H1 (cell line): ENCODE measurements around the gene RFK. TPM values are rescaled to one million over a fixed set of nuclear protein-coding genes. Genes with fewer than 3 reads are reported as not detected.

Experiments
- CTCF ChIA-PET: fragments of 300-600 bp; sonication (Branson Sonifier 250); formaldehyde crosslinking; loops from one replicate; lab custom pipeline; 2021; ENCODE audit not compliant: partially characterized antibody; lab: Charles Lee
- POLR2A ChIA-PET: fragments of 300-600 bp; sonication (Branson Sonifier 250); formaldehyde crosslinking; loops from one replicate; lab custom pipeline; 2021; ENCODE audit warnings: inconsistent platforms; ENCODE audit not compliant: partially characterized antibody; lab: Charles Lee
- DNase-seq, 2 experiments: peaks; one replicate each; pipeline versions ENCODE4 v3.0.0 to v3.0.0-alpha.2; 2010 to 2022; ENCODE audit warnings: low spot score in 2 of 2, low read depth in 1 of 2, mixed read lengths in 1 of 2
- FAIRE-seq: peaks from 2 replicates; lab custom pipeline; 2011; peaks lifted over from hg19 to GRCh38; lab: Jason Lieb, UNC
- H2AFZ ChIP-seq: 2 replicates; pipeline ENCODE4 v1.8.1; 2012; ENCODE audit warnings: low read length, inconsistent platforms
- H2AK5ac ChIP-seq: 2 replicates; pipeline ENCODE4 v1.6.1; 2013; ENCODE audit warnings: low read depth, low read length
- H2BK120ac ChIP-seq: replicated peaks from 2 replicates; pipeline ENCODE3; 2013; ENCODE audit warnings: low read depth, low read length, inconsistent platforms
- H2BK12ac ChIP-seq: 2 replicates; pipeline ENCODE4 v1.6.1; 2013; ENCODE audit warnings: low read depth, low read length
- H2BK15ac ChIP-seq: 2 replicates; pipeline ENCODE4 v1.6.1; 2013; ENCODE audit warnings: low read length
- H2BK20ac ChIP-seq: 2 replicates; pipeline ENCODE4 v1.6.1; 2013; ENCODE audit warnings: low read length
- H2BK5ac ChIP-seq: 2 replicates; pipeline ENCODE4 v1.6.1; 2013; ENCODE audit warnings: low read depth, low read length
- H3K14ac ChIP-seq: 2 replicates; pipeline ENCODE4 v1.6.1; 2013; ENCODE audit warnings: inconsistent platforms; ENCODE audit not compliant: insufficient read length
- H3K18ac ChIP-seq: 2 replicates; pipeline ENCODE4 v1.6.1; 2013; ENCODE audit warnings: low read length; ENCODE audit errors: extremely low read depth
- H3K23ac ChIP-seq: 2 replicates; pipeline ENCODE4 v1.6.1; 2013; ENCODE audit warnings: inconsistent platforms; ENCODE audit not compliant: insufficient read length
- H3K23me2 ChIP-seq: 2 replicates; pipeline ENCODE4 v1.6.1; 2013; ENCODE audit warnings: low read depth, low read length
- H3K27ac ChIP-seq: 2 replicates; pipeline ENCODE4 v1.6.1; 2011; ENCODE audit warnings: low read depth, low read length, inconsistent platforms
- H3K27me3 ChIP-seq, 4 experiments: replicated peaks in 1 of 4; 1 replicate in 1 of 4; 2 replicates in 3 of 4; pipeline versions ENCODE4 v1.6.1 to v1.8.1; 2011 to 2013; ENCODE audit warnings: low read length in 3 of 4, mild to moderate bottlenecking in 3 of 4, inconsistent platforms in 2 of 4, mixed read lengths in 2 of 4, moderate library complexity in 1 of 4; ENCODE audit not compliant: control insufficient read depth in 3 of 4, insufficient read depth in 3 of 4; ENCODE audit errors: extremely low read depth in 1 of 4
- H3K36me3 ChIP-seq, 4 experiments: 2 replicates each; pipeline versions ENCODE4 v1.6.1 to v1.8.1; 2011 to 2013; ENCODE audit warnings: mild to moderate bottlenecking in 4 of 4, low read length in 3 of 4, moderate library complexity in 2 of 4, control low read depth in 1 of 4, inconsistent platforms in 1 of 4; ENCODE audit not compliant: insufficient read depth in 4 of 4, control insufficient read depth in 2 of 4
- H3K4ac ChIP-seq: replicated peaks from 2 replicates; pipeline ENCODE3; 2013; ENCODE audit warnings: low read length, low read depth, mixed read lengths, inconsistent platforms; ENCODE audit not compliant: insufficient read length
- H3K4me1 ChIP-seq, 4 experiments: replicated peaks in 1 of 4; 1 replicate in 1 of 4; 2 replicates in 3 of 4; pipeline versions ENCODE4 v1.6.1 to v1.8.1; 2011 to 2013; ENCODE audit warnings: low read length in 3 of 4, inconsistent platforms in 2 of 4, mixed read lengths in 1 of 4; ENCODE audit not compliant: insufficient read depth in 4 of 4, control insufficient read depth in 3 of 4
- H3K4me2 ChIP-seq, 2 experiments: 2 replicates each; pipeline versions ENCODE4 v1.6.1 to v1.8.1; 2011 to 2013; ENCODE audit warnings: low read depth in 2 of 2, low read length in 2 of 2, control low read depth in 1 of 2, inconsistent platforms in 1 of 2, mild to moderate bottlenecking in 1 of 2; ENCODE audit not compliant: insufficient read depth in 1 of 2
- H3K4me3 ChIP-seq, 4 experiments: fragments of 200-600, 300-600 bp in 1 of 4; sonication (generic), shearing (Covaris generic), sonication (Bioruptor Twin) in 1 of 4; 2 replicates each; pipeline versions ENCODE4 v1.5.1 to v1.8.1; 2011 to 2016; ENCODE audit warnings: low read length in 4 of 4, low read depth in 3 of 4, control low read depth in 2 of 4, inconsistent platforms in 2 of 4, mild to moderate bottlenecking in 2 of 4, mixed read lengths in 1 of 4, moderate library complexity in 1 of 4; ENCODE audit not compliant: insufficient read depth in 2 of 4; ENCODE audit errors: extremely low read depth in 1 of 4
- H3K56ac ChIP-seq: replicated peaks from 2 replicates; pipeline ENCODE3; 2013; ENCODE audit warnings: low read depth, mild to moderate bottlenecking, mixed read lengths, low read length, inconsistent platforms; ENCODE audit not compliant: insufficient read length
- H3K79me1 ChIP-seq: 2 replicates; pipeline ENCODE4 v1.6.1; 2013; ENCODE audit warnings: low read depth, low read length, control low read depth
- H3K79me2 ChIP-seq, 2 experiments: 2 replicates each; pipeline versions ENCODE4 v1.6.1 to v1.8.1; 2012 to 2013; ENCODE audit warnings: low read length in 2 of 2, mild to moderate bottlenecking in 2 of 2, inconsistent platforms in 1 of 2; ENCODE audit not compliant: insufficient read depth in 2 of 2, control insufficient read depth in 1 of 2
- H3K9ac ChIP-seq, 4 experiments: replicated peaks in 1 of 4; 1 replicate in 1 of 4; 2 replicates in 3 of 4; pipeline versions ENCODE4 v1.6.1 to v1.8.1; 2011 to 2013; ENCODE audit warnings: low read depth in 3 of 4, low read length in 3 of 4, control low read depth in 2 of 4, mild to moderate bottlenecking in 2 of 4, moderate library complexity in 2 of 4, inconsistent platforms in 1 of 4; ENCODE audit errors: extremely low read depth in 1 of 4
- H3K9me3 ChIP-seq, 2 experiments: 2 replicates each; pipeline versions ENCODE4 v1.6.1 to v1.8.1; 2012 to 2013; ENCODE audit warnings: mild to moderate bottlenecking in 2 of 2, moderate library complexity in 2 of 2, control low read depth in 1 of 2, inconsistent platforms in 1 of 2, low read depth in 1 of 2, low read length in 1 of 2, mixed read lengths in 1 of 2; ENCODE audit not compliant: insufficient read depth in 2 of 2
- H4K20me1 ChIP-seq, 2 experiments: replicated peaks in 1 of 2; 2 replicates each; pipeline versions ENCODE3 to v1.8.1; 2011 to 2013; ENCODE audit warnings: inconsistent platforms in 2 of 2, low read length in 2 of 2, mild to moderate bottlenecking in 1 of 2; ENCODE audit not compliant: insufficient read depth in 2 of 2, control insufficient read depth in 1 of 2
- H4K5ac ChIP-seq: 2 replicates; pipeline ENCODE4 v1.6.1; 2013; ENCODE audit warnings: low read length, low read depth, mixed read lengths, inconsistent platforms; ENCODE audit not compliant: insufficient read length
- H4K8ac ChIP-seq: 2 replicates; pipeline ENCODE4 v1.8.0; 2013; ENCODE audit warnings: mild to moderate bottlenecking, moderate library complexity, low read length, inconsistent platforms; ENCODE audit not compliant: insufficient read depth; ENCODE audit errors: extremely low read depth
- H4K91ac ChIP-seq: replicated peaks from 2 replicates; pipeline ENCODE3; 2013; ENCODE audit warnings: low read length, mixed read lengths, inconsistent platforms; ENCODE audit not compliant: insufficient read length
- CBX8 ChIP-seq: fragments of 300-800, 300-1000 bp; sonication (generic); IDR thresholded peaks from 2 replicates; pipeline ENCODE4 v1.7.1; 2016; ENCODE audit warnings: low read depth, low read length, borderline replicate concordance
- FOSL1 ChIP-seq: IDR thresholded peaks from 2 replicates; pipeline ENCODE4 v1.6.1; 2011; ENCODE audit warnings: mild to moderate bottlenecking, low read depth, low read length, moderate library complexity; ENCODE audit not compliant: insufficient read depth
- HDAC6 ChIP-seq: IDR thresholded peaks from one replicate; pipeline ENCODE4 v1.7.1; 2012; ENCODE audit warnings: low read depth, mild to moderate bottlenecking, inconsistent platforms, low read length, moderate library complexity
- SIN3A ChIP-seq, 2 experiments: IDR thresholded peaks in 1 of 2; conservative IDR thresholded peaks in 1 of 2; 2 replicates each; pipeline ENCODE4 v1.6.1; 2011 to 2012; ENCODE audit warnings: low read length in 2 of 2, improper control_type of control experiment in 1 of 2, low read depth in 1 of 2, mild to moderate bottlenecking in 1 of 2
- WGBS, 2 experiments: shearing (Covaris generic) in 1 of 2; methylation state at CpG; one replicate each; pipeline versions ENCODE4 v1.1.6 to v1.1.7; 2013 to 2015; ENCODE audit warnings: low lambda C conversion rate in 2 of 2, mixed read lengths in 2 of 2, inconsistent platforms in 1 of 2, low coverage in 1 of 2, missing lambda C conversion rate in 1 of 2; ENCODE audit not compliant: insufficient replicate concordance in 2 of 2, insufficient coverage in 1 of 2, insufficient read length in 1 of 2; ENCODE audit errors: extremely low coverage in 1 of 2, missing lambda C conversion rate in 1 of 2; 5-methylcytosine and 5-hydroxymethylcytosine counted together
- polyA plus RNA-seq, 7 experiments: library from polyadenylated mRNA; depleted of rRNA in 3 of 7; stranded (reverse) in 5 of 7; unstranded in 2 of 7; fragments of >200 nt in 5 of 7; fragments of 200-250 nt in 2 of 7; gene quantifications; 1 replicate in 5 of 7; 2 replicates in 1 of 7; 4 replicates in 1 of 7; pipeline versions ENCODE4 v1.2.1 to v1.2.3, GENCODE V29; 2011 to 2013; ENCODE audit warnings: missing spikeins in 2 of 7, mixed read lengths in 2 of 7
- total RNA-seq: library from RNA; stranded (reverse); fragmentation: NEBNext Ultra II Directional; extraction: Animal tissue kit (Norgen Biotek cat#: 25700); gene quantifications from 2 replicates; pipeline ENCODE4 v1.2.1, GENCODE V29; 2021

Gene RFK
- total and polyA plus RNA-seq, 2 of the 8 experiments (the other 6 are each of a cell fraction or from before 2014, with no cell fraction given) = 4.3 to 10.6 TPM

- DNase-seq = no peak
- no peak overlapping the region for H2BK5ac ChIP-seq
- no peak overlapping the region for H3K14ac ChIP-seq
- H4K5ac ChIP-seq = no peak overlapping the region
- ChIA-PET POLR2A (no interaction called here), CTCF (interaction anchor here (0.8 to 2.2 kb wide), 3 partner anchors 10 to 62 kb away, joined by 4 to 5 read pairs (median 4); no protein-coding TSS in a partner anchor)
- no peak overlapping the region for H2AFZ ChIP-seq
- no peak overlapping the region for H2AK5ac ChIP-seq
- H3K56ac ChIP-seq = no peak overlapping the region
- H3K4me3 ChIP-seq = no peak overlapping the region
- H2BK120ac ChIP-seq = no peak overlapping the region
- no peaks in the 10 kb centered on the region for H4K20me1 ChIP-seq
- H3K23me2 ChIP-seq = no peaks in the 10 kb centered on the region
- H3K9me3 ChIP-seq = no peaks in the 10 kb centered on the region
- H3K9ac ChIP-seq = no peak overlapping the region
- TF ChIP-seq HDAC6 = no peak
- no peak for TF ChIP-seq SIN3A (conservative IDR thresholded peaks at IDR 0.05 in 1 of 2, IDR thresholded peaks at IDR 0.05 in 1 of 2; ENCODE audit: low read depth in 1 of 2, low read length in 2 of 2)
- TF ChIP-seq CBX8 = no peak
- no peak for TF ChIP-seq FOSL1
- 88% methylated on average over 10 of the region's 10 CpGs; no CpG with 5 or more reads in 1 of the 2 experiments for WGBS, 2 experiments
- H2BK20ac ChIP-seq = no peak overlapping the region
- H3K27ac ChIP-seq = no peak overlapping the region
- H3K36me3 ChIP-seq = no peaks in the 10 kb centered on the region
- no peak overlapping the region for H3K4me2 ChIP-seq
- H3K79me2 ChIP-seq = no peaks in the 10 kb centered on the region
- H3K27me3 ChIP-seq = no peaks in the 10 kb centered on the region
- no peak overlapping the region for H2BK12ac ChIP-seq
- no peak overlapping the region for H4K91ac ChIP-seq
- no peaks in the 10 kb centered on the region for H3K4me1 ChIP-seq
- H3K18ac ChIP-seq = no peak overlapping the region
- no peak overlapping the region for H3K23ac ChIP-seq
- no peak for FAIRE-seq
- H3K79me1 ChIP-seq = no peaks in the 10 kb centered on the region
- no peak overlapping the region for H3K4ac ChIP-seq
- no peak overlapping the region for H4K8ac ChIP-seq
- H2BK15ac ChIP-seq = no peak overlapping the region
Measured at GRCh38 chr9:76358628-76359280, 35.5 kb downstream of the RFK start.
